Astrocyte (in vitro differentiated cells and primary cell): ENCODE measurements around the gene UCHL1.

ENCODE experiments used
- CTCF ChIP-seq: IDR thresholded peaks from 2 replicates; pipeline ENCODE4 v1.5.1; 2011; ENCODE audit warnings: low read depth, mild to moderate bottlenecking, inconsistent platforms, low read length, moderate library complexity; ENCODE audit not compliant: insufficient read depth
- EZH2 ChIP-seq: IDR thresholded peaks from 2 replicates; pipeline ENCODE4 v1.6.1; 2012; ENCODE audit warnings: mild to moderate bottlenecking, low read length, inconsistent platforms; ENCODE audit not compliant: insufficient read depth

GRCh38 chr4:41268721-41269517 lies 12.2 kb downstream of the UCHL1 start:
- TF ChIP-seq CTCF (no peak), EZH2 (no peak)
